HepG2 (cell line): ENCODE measurements around the gene ROM1. TPM values are rescaled to one million over a fixed set of nuclear protein-coding genes. Genes with fewer than 3 reads are reported as not detected.

Experiments
- ATAC-seq: fragments of 200-7000 bp; cut with Tn5 transposase; 3 replicates; pipeline ENCODE4 v1.9.1; 2020; ENCODE audit warnings: mild to moderate bottlenecking, moderate library complexity
- BruUV-seq: library from RNA; stranded (reverse); fragments of 400-500 nt; replicated peaks from 2 replicates; lab custom pipeline; 2021; lab: Mats Ljungman, UMichigan
- CTCF ChIA-PET: fragments of 300-600 bp; formaldehyde crosslinking; extraction: SDS; loops from one replicate; lab custom pipeline; 2021; ENCODE audit warnings: low total read pairs, inconsistent platforms, low intra/inter-chr PET ratio; lab: Yijun Ruan, JAX
- POLR2A ChIA-PET: fragments of 350-600 bp; sonication (Branson Sonifier 250); formaldehyde crosslinking; loops from one replicate; lab custom pipeline; 2020; ENCODE audit warnings: antibody characterized with exemption, inconsistent platforms; lab: Yijun Ruan, JAX
- DNase-seq: peaks from one replicate; pipeline ENCODE4 v3.0.0-alpha.2; 2015; ENCODE audit warnings: low spot score
- FAIRE-seq: peaks from 3 replicates; lab custom pipeline; 2011; peaks lifted over from hg19 to GRCh38; lab: Jason Lieb, UNC
- H2AFZ ChIP-seq: one replicate; pipeline ENCODE4 v1.6.1; 2011; ENCODE audit warnings: low read length, inconsistent platforms
- H3K27ac ChIP-seq: fragments of 300-600 bp; 3 replicates; pipeline ENCODE4 v1.8.0; 2011; ENCODE audit warnings: mixed run types, mild to moderate bottlenecking, mixed read lengths, low read length, inconsistent platforms; ENCODE audit not compliant: insufficient read depth; ENCODE audit errors: extremely low read length
- H3K27me3 ChIP-seq, 2 experiments: fragments of 200-600 bp in 1 of 2; 2 replicates in 1 of 2; 3 replicates in 1 of 2; pipeline versions ENCODE4 v1.6.0 to v1.8.0; 2011; ENCODE audit warnings: low read length in 2 of 2, mild to moderate bottlenecking in 2 of 2, moderate library complexity in 2 of 2, inconsistent platforms in 1 of 2; ENCODE audit not compliant: insufficient read depth in 2 of 2, control insufficient read depth in 1 of 2
- H3K36me3 ChIP-seq, 2 experiments: fragments of 200-600 bp in 1 of 2; replicated peaks in 1 of 2; 2 replicates in 1 of 2; 3 replicates in 1 of 2; pipeline versions ENCODE4 v1.5.1 to v1.8.0; 2011; ENCODE audit warnings: low read length in 2 of 2, inconsistent platforms in 1 of 2; ENCODE audit not compliant: insufficient read depth in 2 of 2, control insufficient read depth in 1 of 2
- H3K4me1 ChIP-seq: 2 replicates; pipeline ENCODE4 v1.5.1; 2012; ENCODE audit warnings: low read length, inconsistent platforms; ENCODE audit not compliant: insufficient read depth
- H3K4me2 ChIP-seq: 2 replicates; pipeline ENCODE4 v1.6.0; 2011; ENCODE audit warnings: low read depth, low read length, inconsistent platforms
- H3K4me3 ChIP-seq, 3 experiments: fragments of 200-600 bp in 1 of 3; sonication (generic), shearing (Covaris generic) in 1 of 3; replicated peaks in 1 of 3; 2 replicates each; pipeline ENCODE4 v1.5.1; 2011 to 2016; ENCODE audit warnings: low read length in 3 of 3, inconsistent platforms in 2 of 3, low read depth in 2 of 3, mild to moderate bottlenecking in 2 of 3, control low read depth in 1 of 3, mixed read lengths in 1 of 3; ENCODE audit not compliant: insufficient read depth in 1 of 3
- H3K79me2 ChIP-seq: one replicate; pipeline ENCODE4 v1.6.1; 2011; ENCODE audit warnings: low read length, inconsistent platforms; ENCODE audit not compliant: insufficient read depth
- H3K9ac ChIP-seq: 2 replicates; pipeline ENCODE4 v1.6.0; 2011; ENCODE audit warnings: mild to moderate bottlenecking, low read depth, low read length, inconsistent platforms; ENCODE audit not compliant: insufficient read depth
- H3K9me3 ChIP-seq: 2 replicates; pipeline ENCODE4 v1.5.1; 2012; ENCODE audit warnings: mild to moderate bottlenecking, low read length
- H4K20me1 ChIP-seq: 2 replicates; pipeline ENCODE4 v1.6.0; 2011; ENCODE audit warnings: inconsistent platforms, mild to moderate bottlenecking, low read length, moderate library complexity; ENCODE audit not compliant: insufficient read depth
- NAIF1 ChIP-seq: sonication (generic); formaldehyde crosslinking; IDR thresholded peaks from 2 replicates; pipeline ENCODE4 v1.5.0; 2020; ENCODE audit warnings: mild to moderate bottlenecking, missing genetic modification reagents, borderline replicate concordance
- POLR2A ChIP-seq, 2 experiments: IDR thresholded peaks; 2 replicates each; pipeline ENCODE4 v1.6.1; 2011; ENCODE audit warnings: low read depth in 2 of 2, low read length in 2 of 2, mild to moderate bottlenecking in 1 of 2, moderate library complexity in 1 of 2; ENCODE audit not compliant: insufficient read depth in 1 of 2
- REST ChIP-seq, 2 experiments: IDR thresholded peaks; 2 replicates each; pipeline ENCODE4 v1.6.1; 2011 to 2012; ENCODE audit warnings: low read length in 2 of 2, borderline replicate concordance in 1 of 2, low read depth in 1 of 2, mild to moderate bottlenecking in 1 of 2, moderate library complexity in 1 of 2
- ZBTB7B ChIP-seq: sonication (generic); formaldehyde crosslinking; IDR thresholded peaks from 2 replicates; pipeline ENCODE4 v1.4.0; 2020; ENCODE audit warnings: missing genetic modification reagents
- ZFP1 ChIP-seq: IDR thresholded peaks from 2 replicates; pipeline ENCODE4 v1.6.1; 2016
- ZMYM4 ChIP-seq: sonication (generic); formaldehyde crosslinking; IDR thresholded peaks from 2 replicates; pipeline ENCODE4 v1.8.1; 2023; ENCODE audit warnings: mild to moderate bottlenecking, missing genetic modification reagents
- ZNF3 ChIP-seq: IDR thresholded peaks from 2 replicates; pipeline ENCODE4 v1.7.0; 2017; ENCODE audit warnings: inconsistent platforms
- ZNF484 ChIP-seq: sonication (generic); formaldehyde crosslinking; IDR thresholded peaks from 2 replicates; pipeline ENCODE4 v1.5.1; 2020; ENCODE audit warnings: mild to moderate bottlenecking, low read depth, missing genetic modification reagents, borderline replicate concordance
- ZNF570 ChIP-seq: sonication (generic); formaldehyde crosslinking; IDR thresholded peaks from 2 replicates; pipeline ENCODE4 v1.4.0; 2020; ENCODE audit warnings: mild to moderate bottlenecking, missing genetic modification reagents, borderline replicate concordance
- whole genome bisulfite sequencing: methylation state at CpG from one replicate; pipeline ENCODE4 v1.1.6; 2017; ENCODE audit warnings: low lambda C conversion rate; 5-methylcytosine and 5-hydroxymethylcytosine counted together
- in situ Hi-C: cut with HindIII; loops from 2 replicates; pipeline ENCODE4 v1.10.0; 2017; ENCODE audit warnings: low pct_unique_long_range_greater_than_20kb; ENCODE audit not compliant: extremely low pct_ligation_motif_present
- intact Hi-C: fragments of 100-400 bp; cut with micrococcal nuclease; formaldehyde crosslinking; loops from one replicate; pipeline ENCODE4 v1.10.0; 2022; ENCODE audit not compliant: unreplicated experiment
- polyA plus RNA-seq, 8 experiments: library from polyadenylated mRNA; depleted of rRNA in 3 of 8; stranded (reverse) in 7 of 8; unstranded in 1 of 8; fragments of >200 nt; fragmentation: Illumina TruSeq in 4 of 8; extraction: Trizol in 4 of 8; gene quantifications; 2 replicates each; pipeline versions ENCODE4 v1.2.1 to v1.2.3, GENCODE V29; 2011 to 2016; ENCODE audit warnings: low read depth in 4 of 8, missing spikeins in 1 of 8, mixed read lengths in 1 of 8; ENCODE audit not compliant: insufficient read depth in 1 of 8
- total RNA-seq, 5 experiments: library from RNA; depleted of rRNA; stranded (reverse); fragments of >200 nt; fragmentation: Illumina TruSeq; extraction: Trizol; gene quantifications; 2 replicates each; pipeline ENCODE4 v1.2.3, GENCODE V29; 2016; ENCODE audit warnings: low read depth in 1 of 5

The ROM1 gene
- total and polyA plus RNA-seq, 2 of the 13 experiments (the other 11 are each of a cell fraction or from before 2014, with no cell fraction given) = 1.2 to 2.4 TPM

- CTCF ChIA-PET = no interaction called here
- in situ Hi-C loops = no loop called here
- H3K4me1 ChIP-seq = no peaks in the 10 kb centered on the region
- no peak overlapping the region for H3K4me2 ChIP-seq
- no peak overlapping the region for H3K4me3 ChIP-seq
- DNase-seq (no peak), FAIRE-seq (no peak), ATAC-seq (no peak)
- no peaks in the 10 kb centered on the region for H3K9me3 ChIP-seq
- POLR2A ChIA-PET = interaction anchor here (1.8 kb wide), 1 partner anchor 14 kb away, joined by 6 read pairs; the partner anchor contains the start of gene GANAB
- BruUV-seq = no TSS peak
- H4K20me1 ChIP-seq = no peaks in the 10 kb centered on the region
- 0 out of 4 replicates have a peak, but pooled peaks of 1 of the 2 experiments have one; percentile 3 for TF ChIP-seq POLR2A (IDR thresholded peaks at IDR 0.05; ENCODE audit: insufficient read depth in 1 of 2, low read depth in 2 of 2, low read length in 2 of 2)
- TF ChIP-seq ZNF570 (CRISPR knock-in tag) = no peak
- no peak overlapping the region for H2AFZ ChIP-seq
- intact Hi-C loops = no loop called here
- H3K27ac ChIP-seq = no peak overlapping the region
- H3K36me3 ChIP-seq = peaks cover 40 to 78% of the 10 kb centered on the region in 2 experiments
- 100% methylated on average over 4 of the region's 6 CpGs for WGBS
- no peaks in the 10 kb centered on the region for H3K79me2 ChIP-seq
- no peak overlapping the region for H3K9ac ChIP-seq
- no peaks in the 10 kb centered on the region for H3K27me3 ChIP-seq
Observed at GRCh38 chr11:62632492-62632891, 19.4 kb downstream of the ROM1 start.

- Histone ChIP-seq H2AFZ (no peak overlapping the region), H3K4me2 (no peak overlapping the region; the same call in 1 of the 2 replicates), H3K27me3 (no peaks in the 10 kb centered on the region), H3K79me2 (peaks cover 44% of the 10 kb centered on the region), H3K36me3 (peaks cover 2 to 23% of the 10 kb centered on the region in 2 experiments; a peak in 4 of 5 replicates), H4K20me1 (peaks cover 8% of the 10 kb centered on the region), H3K27ac (peak overlapping the region; percentile 98), H3K9ac (peak overlapping the region; percentile 100; the same call in 1 of the 2 replicates), H3K9me3 (no peaks in the 10 kb centered on the region), H3K4me1 (peaks cover 69% of the 10 kb centered on the region), H3K4me3 (no peak overlapping the region; a peak in 1 of 6 replicates)
- ChIA-PET CTCF (no interaction called here), POLR2A (interaction anchor here (0.7 to 5.0 kb wide), 14 partner anchors 9 to 197 kb away, joined by 3 to 98 read pairs (median 15); partner anchors contain the start of genes B3GAT3, C11orf98, CSKMT and EEF1G)
- in situ Hi-C loops (no loop called here), intact Hi-C loops (no loop called here)
- WGBS = 91% methylated on average over 8 of the region's 8 CpGs
- no peak for TF ChIP-seq ZBTB7B (CRISPR knock-in tag)
- TF ChIP-seq ZNF484 (CRISPR knock-in tag) = no peak
- TF ChIP-seq ZFP1 (CRISPR knock-in tag) = no peak
- TF ChIP-seq NAIF1 (CRISPR knock-in tag) = no peak
- TF ChIP-seq REST (IDR thresholded peaks at IDR 0.05; ENCODE audit: borderline replicate concordance in 1 of 2, low read depth in 1 of 2, low read length in 2 of 2) = no peak
- no peak for TF ChIP-seq ZNF3 (CRISPR knock-in tag)
- no peak for TF ChIP-seq ZMYM4
- DNase-seq (no peak), FAIRE-seq (no peak), ATAC-seq (no peak)
- BruUV-seq = no TSS peak
Observed at GRCh38 chr11:62644220-62644619, 31.2 kb downstream of the ROM1 start.
